Prostate gland (tissue), 2 donors: ENCODE measurements around the gene SRSF6. TPM values are rescaled to one million over a fixed set of nuclear protein-coding genes. Genes with fewer than 3 reads are reported as not detected.

Source experiments
- DNase-seq: peaks from one replicate; pipeline ENCODE4 v3.0.0-alpha.2; 2019; ENCODE audit warnings: low spot score
- H3K27ac ChIP-seq, 2 donors: fragments of 200-600 bp; sonication (generic); 2 replicates each; pipeline ENCODE4 v1.5.1; 2017 to 2019
- H3K27me3 ChIP-seq: fragments of 200-600 bp; sonication (generic); replicated peaks from 2 replicates; pipeline ENCODE4 v1.5.1; 2019; ENCODE audit not compliant: insufficient read depth
- H3K36me3 ChIP-seq, 2 donors: fragments of 200-600 bp; sonication (generic); 1 replicate in 1 of 2; 2 replicates in 1 of 2; pipeline versions ENCODE4 v1.5.1 to v1.8.1; 2017 to 2019
- H3K4me1 ChIP-seq: fragments of 200-600 bp; sonication (generic); replicated peaks from 2 replicates; pipeline ENCODE4 v1.5.1; 2019
- H3K4me3 ChIP-seq, 2 donors: fragments of 200-600 bp; sonication (generic); 2 replicates each; pipeline ENCODE4 v1.5.1; 2017 to 2019
- H3K9me3 ChIP-seq: fragments of 200-600 bp; sonication (generic); 2 replicates; pipeline ENCODE4 v1.5.1; 2017
- POLR2A ChIP-seq: fragments of 450-650 bp; IDR thresholded peaks from one replicate; pipeline ENCODE4 v1.6.1; 2016; ENCODE audit warnings: antibody characterized with exemption, mild to moderate bottlenecking
- POLR2AphosphoS5 ChIP-seq: sonication (generic); formaldehyde crosslinking; IDR thresholded peaks from one replicate; pipeline ENCODE4 v1.6.1; 2017; ENCODE audit warnings: antibody characterized with exemption
- WGBS: methylation state at CpG from one replicate; pipeline ENCODE4 v1.1.5; 2018; 5-methylcytosine and 5-hydroxymethylcytosine counted together
- intact Hi-C: fragments of 100-400 bp; cut with DNase I; formaldehyde crosslinking; loops from one replicate; pipeline ENCODE4 v1.14.2; 2022
- small RNA-seq, 2 donors: library from RNA; depleted of rRNA; stranded (forward); fragments of <200 nt; gene quantifications; one replicate each; pipeline ENCODE3, GENCODE V24; 2016
- total RNA-seq, 2 donors: library from RNA; depleted of rRNA; stranded (reverse); fragments of >200 nt; gene quantifications; one replicate each; pipeline ENCODE4 v1.1.0, GENCODE V29; 2016
- TF ChIP-seq, protein P1 (sequence below), 4 experiments: fragments of 200-600 bp in 2 of 4; fragments of 450-650 bp in 2 of 4; sonication (generic) in 2 of 4; IDR thresholded peaks; 1 replicate in 3 of 4; 2 replicates in 1 of 4; pipeline ENCODE4 v1.5.1; 2016 to 2019; ENCODE audit warnings: antibody characterized with exemption in 4 of 4, mild to moderate bottlenecking in 2 of 4, moderate library complexity in 2 of 4

Gene SRSF6
- total RNA-seq, 2 donors from 2014 or later, result 121 to 128 TPM

DNA sequence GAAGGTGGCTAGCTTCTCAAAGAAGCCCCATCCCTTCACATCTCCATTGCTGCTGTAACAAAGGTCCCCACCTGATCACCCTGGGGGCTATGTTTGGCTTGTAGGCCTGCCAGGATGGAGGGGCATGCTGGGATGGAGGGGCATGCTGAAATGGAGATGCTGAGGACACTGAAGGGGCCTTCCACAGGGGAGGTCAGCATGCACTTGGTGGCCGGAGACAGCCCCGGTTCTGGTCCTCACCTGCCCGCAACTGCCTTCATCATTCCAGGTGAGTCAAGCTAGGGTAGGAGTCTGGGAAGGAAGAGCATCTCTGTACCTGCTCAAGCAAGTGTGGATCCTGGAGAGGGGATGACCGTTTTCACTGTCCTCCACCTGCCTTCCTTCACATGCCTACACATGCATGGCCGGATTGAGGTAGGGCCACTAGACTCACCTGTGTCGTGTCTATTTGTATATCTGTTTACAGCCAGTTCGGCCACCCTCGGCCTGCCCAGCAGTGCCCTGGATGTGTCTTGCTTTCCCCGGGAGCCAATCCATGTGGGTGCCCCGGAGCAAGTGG lies 55.8 kb downstream of the SRSF6 start:
- Histone ChIP-seq H3K9me3 (no peaks in the 10 kb centered on the region), H3K36me3 (no peaks in the 10 kb centered on the region), H3K27ac (peak overlapping the region; percentile 7 to 35), H3K4me3 (peak overlapping the region; percentile 46 to 48), H3K4me1 (no peaks in the 10 kb centered on the region), H3K27me3 (no peaks in the 10 kb centered on the region)
- TF ChIP-seq POLR2AphosphoS5 (no peak), POLR2A (no peak)
- TF ChIP-seq, protein P1, sequence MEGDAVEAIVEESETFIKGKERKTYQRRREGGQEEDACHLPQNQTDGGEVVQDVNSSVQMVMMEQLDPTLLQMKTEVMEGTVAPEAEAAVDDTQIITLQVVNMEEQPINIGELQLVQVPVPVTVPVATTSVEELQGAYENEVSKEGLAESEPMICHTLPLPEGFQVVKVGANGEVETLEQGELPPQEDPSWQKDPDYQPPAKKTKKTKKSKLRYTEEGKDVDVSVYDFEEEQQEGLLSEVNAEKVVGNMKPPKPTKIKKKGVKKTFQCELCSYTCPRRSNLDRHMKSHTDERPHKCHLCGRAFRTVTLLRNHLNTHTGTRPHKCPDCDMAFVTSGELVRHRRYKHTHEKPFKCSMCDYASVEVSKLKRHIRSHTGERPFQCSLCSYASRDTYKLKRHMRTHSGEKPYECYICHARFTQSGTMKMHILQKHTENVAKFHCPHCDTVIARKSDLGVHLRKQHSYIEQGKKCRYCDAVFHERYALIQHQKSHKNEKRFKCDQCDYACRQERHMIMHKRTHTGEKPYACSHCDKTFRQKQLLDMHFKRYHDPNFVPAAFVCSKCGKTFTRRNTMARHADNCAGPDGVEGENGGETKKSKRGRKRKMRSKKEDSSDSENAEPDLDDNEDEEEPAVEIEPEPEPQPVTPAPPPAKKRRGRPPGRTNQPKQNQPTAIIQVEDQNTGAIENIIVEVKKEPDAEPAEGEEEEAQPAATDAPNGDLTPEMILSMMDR (IDR thresholded peaks at IDR 0.05), result no peak
- WGBS, result 38% methylated on average over 10 of the region's 10 CpGs
- intact Hi-C loops, result no loop called here
- no peak for DNase-seq

Small RNA genes lying within 50 kb of the gene (small RNA-seq; reads per million reads assigned to genes)
- gene RF00019 (0 reads per million in 2 donors), gene RNU6-1251P (0 to 0.10 reads per million in 2 donors)

Other genes starting within 250 kb of the SRSF6 start
- 10 to 100 TPM; 10.2 to 38.8 TPM for gene L3MBTL1, start 49.8 kb downstream of the SRSF6 start, total RNA-seq
- 1 to 10 TPM in 1 of 2 donors, under 1 TPM in 1; 0.68 to 4.5 TPM for gene SGK2, start 101.1 kb downstream of the SRSF6 start, total RNA-seq
- gene IFT52, start 133.0 kb downstream of the SRSF6 start, total RNA-seq, result 10 to 100 TPM; 21.3 to 25.4 TPM
- 10 to 100 TPM in 1 of 2 donors, under 1 TPM in 1; 0.36 to 11.6 TPM for gene MYBL2, start 209.2 kb downstream of the SRSF6 start, total RNA-seq